ENCODE results near the gene SELENOP. TPM values are rescaled to one million over a fixed set of nuclear protein-coding genes. Genes with fewer than 3 reads are reported as not detected.

Gene SELENOP
- total and polyA plus RNA-seq, 2 of the 13 experiments (the other 11 are each of a cell fraction or from before 2014, with no cell fraction given): 1,895 to 2,083 TPM

DNA sequence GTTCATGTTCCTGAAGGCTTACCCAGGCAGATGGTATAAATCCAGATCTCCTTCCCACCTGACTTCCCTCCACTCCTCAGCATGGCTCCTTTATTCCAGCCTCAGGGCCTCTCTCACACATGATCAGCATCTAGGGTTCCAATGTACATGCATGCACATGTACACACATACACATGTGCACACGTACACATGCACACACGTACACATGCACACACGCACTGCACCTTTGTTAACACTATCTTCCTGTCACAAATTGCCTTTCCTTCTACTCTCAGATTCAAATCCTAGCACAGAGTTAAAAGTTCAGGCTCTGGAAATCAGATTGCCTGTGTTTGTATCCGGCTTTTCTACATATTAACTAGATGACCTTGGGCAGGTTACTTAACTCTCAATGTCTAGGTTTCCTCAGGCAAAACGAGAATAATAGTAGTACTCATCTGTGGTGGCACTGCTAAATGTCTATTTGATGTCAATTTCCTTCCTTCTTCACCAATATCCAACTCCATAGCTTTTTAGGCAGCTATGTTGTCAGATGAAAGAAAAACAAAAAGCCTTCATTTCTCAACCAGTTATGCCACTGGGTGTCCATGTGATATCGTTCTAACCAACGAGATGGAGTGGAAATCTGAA, 12.8 kb upstream of the SELENOP start (continued):
- TF ChIP-seq IKZF5 (CRISPR knock-in tag; IDR thresholded peaks at IDR 0.05) (peak; percentile 50; the same call in 1 of the 2 replicates), ZNF251 (CRISPR knock-in tag; IDR thresholded peaks at IDR 0.05) (no peak), ZNF710 (CRISPR knock-in tag; IDR thresholded peaks at IDR 0.05; ENCODE audit: borderline replicate concordance) (no peak; the same call in 1 of the 2 replicates), CCDC6 (CRISPR knock-in tag; IDR thresholded peaks at IDR 0.05) (peak; percentile 72; the same call in 1 of the 2 replicates), ZNF639 (CRISPR knock-in tag; conservative IDR thresholded peaks at IDR 0.05) (no peak), SALL2 (CRISPR knock-in tag; IDR thresholded peaks at IDR 0.05) (no peak), JUNB (CRISPR knock-in tag; IDR thresholded peaks at IDR 0.05; ENCODE audit: borderline replicate concordance) (no peak; the same call in 1 of the 2 replicates), ZNF547 (CRISPR knock-in tag; IDR thresholded peaks at IDR 0.05) (no peak), ZNF660 (CRISPR knock-in tag; IDR thresholded peaks at IDR 0.05; ENCODE audit: borderline replicate concordance, low read depth) (no peak), REST (IDR thresholded peaks at IDR 0.05; ENCODE audit: borderline replicate concordance in 1 of 2, low read depth in 1 of 2, low read length in 2 of 2) (peak in 1 of 2 experiments; percentile 50; a peak in 1 of 4 replicates), KDM5A (IDR thresholded peaks at IDR 0.05; ENCODE audit: borderline replicate concordance, low read length) (no peak; the same call in 1 of the 2 replicates), CBX2 (IDR thresholded peaks at IDR 0.05; ENCODE audit: low read depth, low read length) (no peak), CBX2 (CRISPR knock-in tag; IDR thresholded peaks at IDR 0.05; ENCODE audit: low read depth) (no peak), KDM2A (CRISPR knock-in tag; IDR thresholded peaks at IDR 0.05; ENCODE audit: borderline replicate concordance, low read depth) (no peak)
- TF ChIP-seq, protein P1, sequence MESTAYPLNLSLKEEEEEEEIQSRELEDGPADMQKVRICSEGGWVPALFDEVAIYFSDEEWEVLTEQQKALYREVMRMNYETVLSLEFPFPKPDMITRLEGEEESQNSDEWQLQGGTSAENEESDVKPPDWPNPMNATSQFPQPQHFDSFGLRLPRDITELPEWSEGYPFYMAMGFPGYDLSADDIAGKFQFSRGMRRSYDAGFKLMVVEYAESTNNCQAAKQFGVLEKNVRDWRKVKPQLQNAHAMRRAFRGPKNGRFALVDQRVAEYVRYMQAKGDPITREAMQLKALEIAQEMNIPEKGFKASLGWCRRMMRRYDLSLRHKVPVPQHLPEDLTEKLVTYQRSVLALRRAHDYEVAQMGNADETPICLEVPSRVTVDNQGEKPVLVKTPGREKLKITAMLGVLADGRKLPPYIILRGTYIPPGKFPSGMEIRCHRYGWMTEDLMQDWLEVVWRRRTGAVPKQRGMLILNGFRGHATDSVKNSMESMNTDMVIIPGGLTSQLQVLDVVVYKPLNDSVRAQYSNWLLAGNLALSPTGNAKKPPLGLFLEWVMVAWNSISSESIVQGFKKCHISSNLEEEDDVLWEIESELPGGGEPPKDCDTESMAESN (CRISPR knock-in tag; conservative IDR thresholded peaks at IDR 0.05): 0 out of 2 replicates have a peak, but pooled peaks have one; percentile 9
- TF ChIP-seq, protein P2, sequence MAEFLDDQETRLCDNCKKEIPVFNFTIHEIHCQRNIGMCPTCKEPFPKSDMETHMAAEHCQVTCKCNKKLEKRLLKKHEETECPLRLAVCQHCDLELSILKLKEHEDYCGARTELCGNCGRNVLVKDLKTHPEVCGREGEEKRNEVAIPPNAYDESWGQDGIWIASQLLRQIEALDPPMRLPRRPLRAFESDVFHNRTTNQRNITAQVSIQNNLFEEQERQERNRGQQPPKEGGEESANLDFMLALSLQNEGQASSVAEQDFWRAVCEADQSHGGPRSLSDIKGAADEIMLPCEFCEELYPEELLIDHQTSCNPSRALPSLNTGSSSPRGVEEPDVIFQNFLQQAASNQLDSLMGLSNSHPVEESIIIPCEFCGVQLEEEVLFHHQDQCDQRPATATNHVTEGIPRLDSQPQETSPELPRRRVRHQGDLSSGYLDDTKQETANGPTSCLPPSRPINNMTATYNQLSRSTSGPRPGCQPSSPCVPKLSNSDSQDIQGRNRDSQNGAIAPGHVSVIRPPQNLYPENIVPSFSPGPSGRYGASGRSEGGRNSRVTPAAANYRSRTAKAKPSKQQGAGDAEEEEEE (CRISPR knock-in tag; IDR thresholded peaks at IDR 0.05; ENCODE audit: borderline replicate concordance): no peak
